ENCODE data around the gene GIPR. TPM values are rescaled to one million over a fixed set of nuclear protein-coding genes. Genes with fewer than 3 reads are reported as not detected.

GIPR gene
- total RNA-seq, 1 experiment from 2014 or later: 2.0 TPM

- POLR2A ChIA-PET: interaction anchor here (0.5 to 1.7 kb wide), 4 partner anchors 32 to 150 kb away, joined by 3 to 18 read pairs (median 12); partner anchors contain the start of gene SNRPD2
- Histone ChIP-seq H3K4me1 (ENCODE audit: control insufficient read depth, insufficient read depth, low read length) (peaks cover 5% of the 10 kb centered on the region; the same call in 1 of the 2 replicates), H3K27me3 (ENCODE audit: control insufficient read depth, insufficient read depth, low read length) (no peaks in the 10 kb centered on the region), H3K36me3 (ENCODE audit: control insufficient read depth, insufficient read depth, low read length) (no peaks in the 10 kb centered on the region), H3K27ac (ENCODE audit: low read length) (peak overlapping the region; percentile 54; the same call in 1 of the 2 replicates), H3K4me3 (ENCODE audit: low read depth in 2 of 2, low read length in 2 of 2) (peak overlapping the region; percentile 50 to 67), H3K9me3 (ENCODE audit: control insufficient read depth, insufficient read depth, low read depth, low read length) (no peaks in the 10 kb centered on the region)
- BruUV-seq (replicated peaks): no TSS peak
- CTCF ChIA-PET: interaction anchor here (0.5 kb wide), 1 partner anchor 141 kb away, joined by 5 read pairs; no protein-coding TSS in a partner anchor
- ATAC-seq: peak; percentile 78
- DNase-seq (ENCODE audit: low read depth, low spot score): peak; percentile 59
- TF ChIP-seq POLR2AphosphoS5 (IDR thresholded peaks at IDR 0.05; ENCODE audit: low read depth, low read length) (no peak), SIN3A (IDR thresholded peaks at IDR 0.05; ENCODE audit: borderline replicate concordance, insufficient read depth, low read depth, low read length) (no peak), TCF7L2 (IDR thresholded peaks at IDR 0.05; ENCODE audit: low read depth, low read length) (no peak)
- TF ChIP-seq, protein P1, sequence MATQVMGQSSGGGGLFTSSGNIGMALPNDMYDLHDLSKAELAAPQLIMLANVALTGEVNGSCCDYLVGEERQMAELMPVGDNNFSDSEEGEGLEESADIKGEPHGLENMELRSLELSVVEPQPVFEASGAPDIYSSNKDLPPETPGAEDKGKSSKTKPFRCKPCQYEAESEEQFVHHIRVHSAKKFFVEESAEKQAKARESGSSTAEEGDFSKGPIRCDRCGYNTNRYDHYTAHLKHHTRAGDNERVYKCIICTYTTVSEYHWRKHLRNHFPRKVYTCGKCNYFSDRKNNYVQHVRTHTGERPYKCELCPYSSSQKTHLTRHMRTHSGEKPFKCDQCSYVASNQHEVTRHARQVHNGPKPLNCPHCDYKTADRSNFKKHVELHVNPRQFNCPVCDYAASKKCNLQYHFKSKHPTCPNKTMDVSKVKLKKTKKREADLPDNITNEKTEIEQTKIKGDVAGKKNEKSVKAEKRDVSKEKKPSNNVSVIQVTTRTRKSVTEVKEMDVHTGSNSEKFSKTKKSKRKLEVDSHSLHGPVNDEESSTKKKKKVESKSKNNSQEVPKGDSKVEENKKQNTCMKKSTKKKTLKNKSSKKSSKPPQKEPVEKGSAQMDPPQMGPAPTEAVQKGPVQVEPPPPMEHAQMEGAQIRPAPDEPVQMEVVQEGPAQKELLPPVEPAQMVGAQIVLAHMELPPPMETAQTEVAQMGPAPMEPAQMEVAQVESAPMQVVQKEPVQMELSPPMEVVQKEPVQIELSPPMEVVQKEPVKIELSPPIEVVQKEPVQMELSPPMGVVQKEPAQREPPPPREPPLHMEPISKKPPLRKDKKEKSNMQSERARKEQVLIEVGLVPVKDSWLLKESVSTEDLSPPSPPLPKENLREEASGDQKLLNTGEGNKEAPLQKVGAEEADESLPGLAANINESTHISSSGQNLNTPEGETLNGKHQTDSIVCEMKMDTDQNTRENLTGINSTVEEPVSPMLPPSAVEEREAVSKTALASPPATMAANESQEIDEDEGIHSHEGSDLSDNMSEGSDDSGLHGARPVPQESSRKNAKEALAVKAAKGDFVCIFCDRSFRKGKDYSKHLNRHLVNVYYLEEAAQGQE (IDR thresholded peaks at IDR 0.05; ENCODE audit: insufficient read depth in 1 of 2, low read depth in 2 of 2, low read length in 1 of 2): 0 out of 4 replicates have a peak, but pooled peaks of 1 of the 2 experiments have one; percentile 20
- intact Hi-C loops (cut with micrococcal nuclease; ENCODE audit: unreplicated experiment): no loop called here
- in situ Hi-C loops (cut with HindIII; ENCODE audit: low pct_unique_long_range_greater_than_20kb, low sequenced_read_pairs): no loop called here
Measured at GRCh38 chr19:45645631-45646344, 22.2 kb upstream of the GIPR start.

GRCh38 chr19:45646345-45646698 lies 21.7 kb upstream of the GIPR start:
- in situ Hi-C loops (cut with HindIII; ENCODE audit: low pct_unique_long_range_greater_than_20kb, low sequenced_read_pairs) (no loop called here), intact Hi-C loops (cut with micrococcal nuclease; ENCODE audit: unreplicated experiment) (no loop called here)
- Histone ChIP-seq H3K4me3 (ENCODE audit: low read depth in 2 of 2, low read length in 2 of 2) (peak overlapping the region; percentile 50 to 67), H3K4me1 (ENCODE audit: control insufficient read depth, insufficient read depth, low read length) (peaks cover 5% of the 10 kb centered on the region; the same call in 1 of the 2 replicates), H3K27me3 (ENCODE audit: control insufficient read depth, insufficient read depth, low read length) (no peaks in the 10 kb centered on the region), H3K36me3 (ENCODE audit: control insufficient read depth, insufficient read depth, low read length) (no peaks in the 10 kb centered on the region), H3K27ac (ENCODE audit: low read length) (peak overlapping the region; percentile 54), H3K9me3 (ENCODE audit: control insufficient read depth, insufficient read depth, low read depth, low read length) (no peaks in the 10 kb centered on the region)
- no peak for ATAC-seq
- ChIA-PET CTCF (interaction anchor here (0.5 kb wide), 1 partner anchor 142 kb away, joined by 5 read pairs; no protein-coding TSS in a partner anchor), POLR2A (interaction anchor here (0.7 to 1.7 kb wide), 2 partner anchors 42 to 45 kb away, joined by 13 to 18 read pairs; partner anchors contain the start of gene SNRPD2)
- BruUV-seq (replicated peaks): no TSS peak
- TF ChIP-seq, protein P2, sequence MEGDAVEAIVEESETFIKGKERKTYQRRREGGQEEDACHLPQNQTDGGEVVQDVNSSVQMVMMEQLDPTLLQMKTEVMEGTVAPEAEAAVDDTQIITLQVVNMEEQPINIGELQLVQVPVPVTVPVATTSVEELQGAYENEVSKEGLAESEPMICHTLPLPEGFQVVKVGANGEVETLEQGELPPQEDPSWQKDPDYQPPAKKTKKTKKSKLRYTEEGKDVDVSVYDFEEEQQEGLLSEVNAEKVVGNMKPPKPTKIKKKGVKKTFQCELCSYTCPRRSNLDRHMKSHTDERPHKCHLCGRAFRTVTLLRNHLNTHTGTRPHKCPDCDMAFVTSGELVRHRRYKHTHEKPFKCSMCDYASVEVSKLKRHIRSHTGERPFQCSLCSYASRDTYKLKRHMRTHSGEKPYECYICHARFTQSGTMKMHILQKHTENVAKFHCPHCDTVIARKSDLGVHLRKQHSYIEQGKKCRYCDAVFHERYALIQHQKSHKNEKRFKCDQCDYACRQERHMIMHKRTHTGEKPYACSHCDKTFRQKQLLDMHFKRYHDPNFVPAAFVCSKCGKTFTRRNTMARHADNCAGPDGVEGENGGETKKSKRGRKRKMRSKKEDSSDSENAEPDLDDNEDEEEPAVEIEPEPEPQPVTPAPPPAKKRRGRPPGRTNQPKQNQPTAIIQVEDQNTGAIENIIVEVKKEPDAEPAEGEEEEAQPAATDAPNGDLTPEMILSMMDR (IDR thresholded peaks at IDR 0.05): no peak
- no peak for TF ChIP-seq SIN3A (IDR thresholded peaks at IDR 0.05; ENCODE audit: borderline replicate concordance, insufficient read depth, low read depth, low read length)
- TF ChIP-seq, protein P1 (IDR thresholded peaks at IDR 0.05; ENCODE audit: insufficient read depth in 1 of 2, low read depth in 2 of 2, low read length in 1 of 2): peak; percentile 53 to 76; a peak in 3 of 4 replicates
- DNase-seq (ENCODE audit: low read depth, low spot score): no peak
